Globus pallidus (tissue), 1 donor: ENCODE results near the gene NPIPA3.
"Not testable (repeated sequence)": the region's sequence is repeated elsewhere in the genome, so short reads cannot be mapped to it uniquely, and the experiment has no call there.

Source experiments
- DNase-seq: peaks from one replicate; pipeline ENCODE4 v3.0.0-alpha.2; 2015; ENCODE audit warnings: low spot score

Gene NPIPA3

DNA sequence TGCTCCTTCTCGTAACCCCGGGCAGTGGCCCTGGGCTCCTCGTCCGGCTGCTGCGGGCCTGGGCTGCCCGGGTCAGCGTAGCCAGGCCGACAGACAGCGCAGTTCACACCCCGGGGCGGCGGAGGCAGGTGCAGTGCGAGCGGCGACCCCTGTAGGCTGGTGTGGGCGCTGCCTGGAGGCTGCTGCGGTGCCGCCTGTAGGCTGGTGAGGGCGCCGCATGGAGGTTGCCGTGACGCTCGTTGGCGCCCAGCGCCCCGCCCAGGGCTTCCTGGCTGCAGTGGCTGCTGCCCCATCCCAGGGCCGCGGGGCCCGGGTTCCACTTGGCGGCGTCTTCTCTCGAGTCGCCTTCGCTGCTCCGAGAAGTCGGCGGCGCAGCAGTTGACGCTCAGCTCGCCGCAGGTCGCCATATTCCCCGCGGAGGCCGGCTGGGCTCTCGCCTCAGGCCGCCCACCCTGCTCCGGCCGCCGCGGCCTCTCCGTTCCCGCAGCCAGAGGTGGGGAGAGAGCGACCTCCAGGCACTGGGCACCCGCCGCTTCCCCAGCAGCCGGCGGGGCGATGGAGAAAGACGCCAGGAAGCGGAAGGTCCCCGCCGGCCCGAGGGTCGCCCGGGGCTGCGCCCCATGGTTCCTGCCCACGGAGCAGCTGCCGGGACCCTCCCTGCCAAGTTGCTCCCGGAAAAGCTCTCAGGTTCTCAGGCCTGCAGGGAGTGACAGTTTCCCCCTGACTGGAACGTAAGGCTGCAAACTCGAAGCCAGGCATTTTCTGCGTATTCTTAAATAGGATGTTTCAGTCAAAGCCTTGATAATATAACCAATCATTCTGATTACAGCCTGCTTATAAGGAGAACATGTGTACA, 39.3 kb downstream of the NPIPA3 start, which contains the start of gene NPIPA2:
TSS of gene NPIPA2 (plus strand) at position 261 of the 856 bp plus-strand sequence. CDS start 5,533 bp downstream, outside the sequence.
- not testable (repeated sequence) for DNase-seq

DNA sequence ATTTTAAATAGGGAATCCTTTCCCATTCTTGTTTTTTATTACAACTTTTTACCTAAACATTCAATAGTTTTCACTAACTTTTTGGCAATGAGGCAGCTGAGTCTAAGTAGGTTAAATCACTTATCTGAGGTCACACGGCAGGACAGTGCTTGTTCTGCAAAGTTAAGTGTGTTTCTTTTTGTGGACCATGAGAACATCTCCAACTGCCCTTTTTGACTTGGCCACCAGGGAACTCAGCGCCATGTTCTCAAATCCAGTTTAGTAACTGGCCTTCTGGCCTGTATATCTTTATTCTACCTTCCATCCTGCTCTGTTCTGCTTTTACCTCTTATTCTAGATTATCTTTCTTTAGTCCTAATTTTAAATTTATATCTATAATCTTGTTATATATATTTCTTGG, 70.4 kb downstream of the NPIPA3 start:
- DNase-seq, result not testable (repeated sequence)

DNA sequence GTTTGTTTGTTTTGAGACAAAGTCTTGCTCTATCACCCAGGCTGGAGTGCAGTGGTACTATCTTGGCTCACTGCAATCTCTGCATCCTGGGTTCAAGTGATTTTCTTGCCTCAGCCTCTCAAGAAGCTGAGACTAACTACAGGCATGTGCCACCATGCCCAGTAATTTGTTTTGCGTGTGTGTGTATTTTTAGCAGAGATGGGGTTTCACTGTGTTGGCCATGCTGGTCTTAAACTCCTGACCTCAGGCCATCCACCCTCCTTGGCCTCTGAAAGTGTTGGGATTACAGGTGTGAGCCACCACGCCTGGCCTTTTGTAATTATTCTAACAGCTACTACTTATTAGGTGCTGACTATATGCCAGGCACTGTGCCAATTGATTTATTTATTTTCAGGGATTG, 72.4 kb downstream of the NPIPA3 start:
- DNase-seq, result not testable (repeated sequence)
